ENCODE measurements around the gene RERE.
"Not testable (repeated sequence)": the region's sequence is repeated elsewhere in the genome, so short reads cannot be mapped to it uniquely, and the experiment has no call there.

RERE gene

DNA sequence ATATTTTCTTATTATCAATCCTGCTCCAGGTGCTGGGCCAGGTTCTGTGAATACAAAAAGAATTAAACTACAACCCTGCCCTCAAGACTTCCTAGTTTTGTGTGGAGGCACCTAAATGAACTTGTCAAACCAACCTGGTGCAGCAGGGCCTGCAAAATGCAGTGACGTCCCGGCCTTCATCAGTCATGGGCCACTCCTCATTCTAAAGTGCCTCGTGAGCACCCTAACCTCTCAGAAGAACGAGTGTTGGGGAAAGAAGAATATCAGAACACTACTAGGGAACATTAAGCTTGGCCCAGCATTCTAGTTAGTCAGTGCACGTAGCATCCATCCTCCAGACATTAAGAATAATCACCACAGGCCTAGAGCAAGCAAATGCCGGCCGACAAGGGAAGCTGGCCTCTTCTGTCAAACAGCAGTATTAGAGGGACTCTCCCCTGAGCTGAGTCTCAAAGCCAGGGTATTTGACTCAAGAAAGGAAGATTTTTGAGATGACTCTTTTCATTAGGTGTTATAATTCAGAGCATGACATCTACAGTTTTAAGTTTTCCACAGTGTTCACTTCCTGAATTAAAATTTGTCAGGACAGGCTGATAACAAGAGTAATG, 361.6 kb downstream of the RERE start:
- DNase-seq (ENCODE audit: low read depth in 2 of 2), result no peak

DNA sequence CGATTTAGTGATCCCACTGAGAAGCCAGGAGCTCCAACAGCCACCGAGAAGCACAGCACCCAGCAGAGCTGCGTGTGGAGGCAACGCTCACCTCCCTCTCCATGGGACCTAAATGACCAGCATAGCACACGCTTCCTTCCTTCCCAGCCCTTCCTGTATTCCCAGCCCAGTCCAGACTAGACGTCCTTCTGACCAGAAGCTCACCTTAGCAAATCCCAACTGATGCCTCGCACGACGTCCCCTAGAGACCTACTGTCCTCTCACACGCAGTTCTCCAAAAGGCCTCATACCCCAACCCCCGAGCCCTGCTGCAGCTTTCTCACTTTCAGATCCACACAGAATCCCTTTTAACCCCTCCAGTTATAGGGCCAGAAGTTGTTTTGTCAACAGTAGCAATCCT, 367.1 kb downstream of the RERE start:
- DNase-seq (ENCODE audit: low read depth in 2 of 2), result no peak

GRCh38 chr1:8448911-8449661, 368.4 kb downstream of the RERE start:
- no peak for DNase-seq (ENCODE audit: low read depth in 2 of 2)

- not testable (repeated sequence) for DNase-seq (ENCODE audit: low read depth in 2 of 2)
Measured at GRCh38 chr1:8448505-8448904, 368.9 kb downstream of the RERE start.

DNA sequence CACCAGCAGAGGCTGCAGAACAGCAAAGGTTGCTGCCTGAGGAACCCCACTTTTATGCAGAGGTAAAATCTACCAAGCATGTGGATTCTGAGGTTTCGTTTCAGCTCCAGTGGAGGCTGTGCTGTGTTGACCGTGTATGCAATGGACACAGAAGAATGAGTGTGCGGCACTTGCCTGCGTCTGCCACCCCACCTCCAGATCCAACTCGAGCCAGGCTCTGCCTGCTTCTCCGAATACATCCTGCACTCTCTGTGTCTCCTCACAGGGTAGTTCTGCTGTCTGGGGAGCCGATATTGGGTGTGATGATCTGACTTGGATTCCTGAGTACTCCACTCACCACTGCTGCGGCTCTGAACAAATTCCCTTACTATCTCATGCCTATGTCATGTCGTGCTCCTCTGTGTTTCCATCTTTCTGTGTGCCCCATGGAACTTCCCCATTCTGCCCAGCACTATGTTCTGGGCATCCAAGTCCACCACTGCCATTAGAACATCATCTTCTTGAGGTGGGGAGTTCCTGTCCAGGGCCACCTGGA, 369.8 kb downstream of the RERE start:
- no peak for DNase-seq (ENCODE audit: low read depth in 2 of 2)

DNA sequence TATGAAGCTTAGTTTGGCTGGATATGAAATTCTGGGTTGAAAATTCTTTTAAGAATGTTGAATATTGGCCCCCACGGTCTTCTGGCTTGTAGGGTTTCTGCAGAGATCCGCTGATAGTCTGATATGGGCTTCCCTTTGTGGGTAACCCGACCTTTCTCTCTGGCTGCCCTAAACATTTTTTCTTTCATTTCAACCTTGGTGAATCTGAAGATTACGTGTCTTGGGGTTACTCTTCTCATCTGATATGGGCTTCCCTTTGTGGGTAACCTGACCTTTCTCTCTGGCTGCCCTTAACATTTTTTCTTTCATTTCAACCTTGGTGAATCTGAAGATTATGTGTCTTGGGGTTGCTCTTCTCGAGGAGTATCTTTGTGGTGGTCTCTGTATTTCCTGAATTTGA, 371.3 kb downstream of the RERE start:
- not testable (repeated sequence) for DNase-seq (ENCODE audit: low read depth in 2 of 2)

GRCh38 chr1:8443558-8444194, 373.8 kb downstream of the RERE start:
- no peak for DNase-seq (ENCODE audit: low read depth in 2 of 2)

GRCh38 chr1:8441426-8441825, 376.0 kb downstream of the RERE start:
- DNase-seq (ENCODE audit: low read depth in 2 of 2), result no peak

DNA sequence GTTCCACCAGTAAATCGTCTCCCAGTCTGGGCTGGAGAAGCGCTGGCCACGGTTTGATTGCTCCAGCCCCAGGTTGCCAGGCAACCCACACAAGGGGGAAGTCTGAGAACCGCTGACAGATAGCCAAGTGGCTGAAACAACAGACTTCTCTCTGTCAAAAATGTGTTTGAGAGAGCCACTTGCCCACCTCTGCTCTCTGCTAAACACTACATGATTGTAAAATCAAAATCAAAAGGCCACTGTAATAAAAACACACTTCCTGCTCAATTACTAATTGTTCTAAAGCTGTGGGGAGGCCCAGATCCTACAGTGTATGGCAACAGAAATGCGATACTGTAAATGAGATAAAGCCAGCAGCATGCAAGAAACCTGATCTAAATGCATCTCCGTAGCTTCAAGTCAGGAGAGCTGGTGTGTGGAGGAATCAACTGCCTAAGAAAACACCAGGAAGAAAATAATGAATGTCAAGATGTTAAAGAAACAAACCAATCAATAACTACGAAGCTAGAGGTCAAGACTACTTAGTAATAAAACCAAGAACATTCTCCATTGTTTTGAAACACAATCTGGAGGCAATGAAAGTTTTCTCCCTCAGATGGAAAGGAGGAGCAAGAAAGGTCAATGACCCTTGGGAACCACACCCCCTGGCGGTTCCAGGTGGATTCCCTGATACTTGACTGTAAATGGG, 378.3 kb downstream of the RERE start:
- DNase-seq (ENCODE audit: low read depth in 2 of 2), result no peak

- DNase-seq (ENCODE audit: low read depth in 2 of 2), result no peak
Measured at GRCh38 chr1:8438489-8438888, 379.0 kb downstream of the RERE start.

DNA sequence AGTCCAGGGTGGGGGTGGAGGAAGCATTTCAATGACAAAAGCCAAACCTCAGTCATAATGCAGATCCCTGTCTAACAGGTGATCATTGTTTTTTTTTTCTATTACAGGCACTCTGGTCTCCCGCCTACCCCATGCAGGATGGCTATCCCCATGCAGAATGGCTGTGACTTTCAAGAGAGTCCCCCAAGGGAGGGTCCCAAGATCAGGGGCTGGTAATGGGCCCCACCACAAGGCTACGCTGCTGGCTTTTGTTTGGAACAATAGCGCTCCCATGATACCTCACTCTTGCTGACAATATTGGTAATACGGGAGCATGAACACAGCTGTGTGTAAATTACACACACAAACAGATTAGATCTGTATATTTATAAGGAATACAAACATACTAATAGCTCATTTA, 380.1 kb downstream of the RERE start:
- DNase-seq (ENCODE audit: low read depth in 2 of 2), result no peak

GRCh38 chr1:8435569-8436071, 381.8 kb downstream of the RERE start:
- DNase-seq (ENCODE audit: low read depth in 2 of 2), result no peak

DNA sequence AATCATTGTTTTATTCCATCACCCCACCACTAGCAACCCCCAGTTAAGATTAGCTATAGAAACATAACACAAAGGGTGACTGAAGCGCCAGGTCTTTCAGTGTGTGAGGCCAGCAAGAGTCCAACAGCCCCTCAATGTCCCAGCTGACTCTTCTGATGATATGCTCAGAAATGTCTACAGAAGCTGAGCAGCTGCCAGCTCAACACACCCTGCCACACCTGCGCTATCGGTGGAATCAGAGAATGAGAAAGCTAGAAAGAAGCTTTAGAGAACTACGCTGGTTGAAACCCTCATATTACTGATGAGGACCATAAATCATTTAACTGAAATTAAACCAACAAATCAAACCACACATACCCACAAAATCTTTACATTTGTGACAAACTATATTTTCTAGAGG, 383.3 kb downstream of the RERE start:
- no peak for DNase-seq (ENCODE audit: low read depth in 2 of 2)

DNA sequence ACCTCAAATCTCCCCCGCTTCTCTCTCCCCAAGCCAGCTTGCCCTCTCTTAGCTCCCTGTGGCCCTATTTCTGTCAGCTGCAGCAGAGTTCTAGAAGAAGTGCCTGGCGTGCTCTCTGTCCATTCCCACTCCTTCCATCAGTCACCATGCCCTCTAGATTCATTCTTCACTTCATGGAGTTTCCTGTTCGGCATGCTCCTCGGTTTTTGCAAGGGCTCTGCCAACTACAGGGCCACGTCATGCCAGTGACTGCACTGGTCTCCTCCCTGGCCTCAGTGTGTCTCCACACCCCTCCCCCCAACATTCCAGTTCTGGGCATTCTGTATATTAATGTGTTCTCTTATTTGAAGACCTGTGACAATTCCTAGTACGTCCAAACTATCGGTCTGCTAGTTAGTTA, 385.7 kb downstream of the RERE start:
- no peak for DNase-seq (ENCODE audit: low read depth in 2 of 2)

DNA sequence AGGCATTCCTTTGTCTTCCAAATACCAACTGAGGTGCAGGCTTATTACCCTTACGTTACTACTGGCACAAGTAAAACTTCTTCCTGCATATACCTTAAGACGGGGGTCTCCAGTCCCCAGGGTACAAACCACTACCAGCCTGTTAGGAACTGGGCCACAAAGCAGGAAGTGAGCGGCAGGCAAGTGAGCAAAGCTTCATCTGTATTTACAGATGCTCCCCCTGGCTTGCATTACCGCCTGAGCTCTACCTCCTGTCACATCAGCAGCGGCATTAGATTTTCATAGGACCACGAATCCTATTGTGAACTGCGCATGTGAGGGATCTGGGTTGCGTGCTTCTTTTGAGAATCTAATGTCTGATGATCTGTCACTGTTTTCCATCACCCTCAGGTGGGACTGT, 386.4 kb downstream of the RERE start:
- DNase-seq (ENCODE audit: low read depth in 2 of 2), result peak in 1 of 2 donors; percentile 20

DNA sequence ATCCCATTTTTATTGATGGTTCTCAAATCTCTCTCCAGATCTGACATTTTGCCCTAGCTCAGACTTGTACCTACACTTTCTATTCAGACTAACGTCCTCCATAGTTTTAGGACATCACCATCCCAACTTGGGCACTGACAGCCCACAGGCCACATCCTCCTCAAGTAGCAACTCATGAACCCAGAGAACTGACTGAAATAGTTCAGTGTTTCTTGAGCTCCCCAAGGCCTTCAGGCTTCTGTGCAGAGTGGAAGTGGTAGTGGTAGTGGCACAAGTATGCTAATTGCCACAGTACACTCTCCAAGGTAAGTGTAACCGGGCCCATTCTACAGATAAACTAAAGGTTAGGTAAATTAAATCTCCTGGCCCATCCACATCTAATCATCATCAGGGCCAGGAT, 387.0 kb downstream of the RERE start:
- DNase-seq (ENCODE audit: low read depth in 2 of 2), result no peak

GRCh38 chr1:8429549-8430110, 387.8 kb downstream of the RERE start:
- no peak for DNase-seq (ENCODE audit: low read depth in 2 of 2)

GRCh38 chr1:8428441-8428840, 389.0 kb downstream of the RERE start:
- DNase-seq (ENCODE audit: low read depth in 2 of 2), result no peak

GRCh38 chr1:8427986-8428385, 389.5 kb downstream of the RERE start:
- DNase-seq (ENCODE audit: low read depth in 2 of 2), result no peak

DNA sequence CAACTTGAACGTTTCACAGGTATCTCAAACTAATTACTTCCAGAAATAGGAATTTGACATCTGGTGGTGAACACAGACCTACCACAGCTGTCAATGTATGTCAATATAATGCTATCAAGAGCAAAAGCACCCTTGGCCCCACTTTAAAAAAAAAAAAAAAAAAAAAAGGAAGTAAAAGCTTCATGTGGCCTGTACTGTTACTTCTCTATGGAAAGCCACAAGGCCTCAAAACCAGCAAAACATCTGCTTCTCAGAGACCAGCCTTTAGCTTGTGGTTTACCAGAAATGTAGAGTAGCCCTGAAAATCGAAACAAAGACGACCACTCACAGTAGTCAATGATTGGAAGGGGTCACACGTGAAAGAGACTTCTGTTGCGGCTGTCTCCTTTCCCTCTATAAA, 389.9 kb downstream of the RERE start:
- DNase-seq (ENCODE audit: low read depth in 2 of 2), result no peak

DNA sequence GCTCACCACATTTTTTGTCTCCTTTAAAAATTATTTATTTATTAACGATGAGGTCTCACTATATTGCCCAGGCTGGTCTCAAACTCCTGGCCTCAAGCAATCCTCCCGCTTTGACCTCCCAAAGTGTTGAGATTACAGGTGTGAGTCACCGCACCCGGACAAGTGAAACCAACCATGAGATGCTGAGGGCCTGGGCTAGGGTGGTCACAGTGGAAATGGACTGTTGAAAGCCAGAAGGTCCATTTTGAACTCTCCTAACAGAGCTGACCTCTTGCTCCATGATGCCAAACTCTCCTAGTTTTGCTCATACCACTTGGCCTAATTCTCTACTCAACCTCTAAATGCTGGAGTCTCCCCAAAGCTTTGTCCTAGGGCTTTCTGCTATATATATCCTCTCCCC, 390.4 kb downstream of the RERE start:
- DNase-seq (ENCODE audit: low read depth in 2 of 2), result no peak

DNA sequence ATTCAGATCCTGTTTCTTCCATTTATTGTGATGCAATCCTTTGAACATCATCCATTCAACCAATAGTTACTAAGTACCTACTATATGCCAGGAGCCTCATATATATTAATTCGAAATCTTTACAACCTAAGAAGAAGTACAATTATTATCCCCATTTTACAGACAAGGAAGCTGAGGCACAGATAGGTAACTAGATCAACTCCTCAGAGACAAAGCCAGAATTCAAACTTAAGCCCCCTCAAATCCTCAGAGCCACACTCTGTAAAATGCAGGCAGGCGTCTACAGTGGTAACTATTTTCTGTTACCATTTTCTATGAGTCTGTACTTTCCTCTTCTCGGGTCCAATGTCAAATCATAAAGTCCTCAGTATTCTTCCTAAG, 391.7 kb downstream of the RERE start:
- DNase-seq (ENCODE audit: low read depth in 2 of 2), result no peak
